GM19455 (cell line): ENCODE results near the gene ADGRF1.

ENCODE experiments used
- ATAC-seq: cut with Tn5 transposase; IDR thresholded peaks from one replicate; pipeline ENCODE4 v1.9.1; 2021; ENCODE audit not compliant: unreplicated experiment

Gene ADGRF1

DNA sequence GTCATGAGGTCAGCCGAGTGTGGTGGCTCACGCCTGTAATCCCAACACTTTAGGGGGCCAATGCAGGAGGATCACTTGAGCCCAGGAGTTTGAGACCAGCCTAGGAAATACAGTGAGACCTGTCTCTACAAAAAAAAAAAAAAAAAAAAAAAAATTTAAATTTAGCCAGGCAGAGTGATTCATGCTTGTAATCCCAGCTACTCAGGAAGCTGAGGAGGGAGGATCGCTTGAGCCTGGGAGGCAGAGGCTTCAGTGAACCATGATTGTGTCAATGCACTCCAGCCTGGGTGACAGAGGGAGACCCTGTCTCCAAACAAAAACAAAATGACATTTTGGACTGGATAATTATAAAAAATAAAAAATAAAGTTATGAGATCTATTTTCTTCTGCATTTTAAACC, 56.2 kb downstream of the ADGRF1 start:
- ATAC-seq: no peak

DNA sequence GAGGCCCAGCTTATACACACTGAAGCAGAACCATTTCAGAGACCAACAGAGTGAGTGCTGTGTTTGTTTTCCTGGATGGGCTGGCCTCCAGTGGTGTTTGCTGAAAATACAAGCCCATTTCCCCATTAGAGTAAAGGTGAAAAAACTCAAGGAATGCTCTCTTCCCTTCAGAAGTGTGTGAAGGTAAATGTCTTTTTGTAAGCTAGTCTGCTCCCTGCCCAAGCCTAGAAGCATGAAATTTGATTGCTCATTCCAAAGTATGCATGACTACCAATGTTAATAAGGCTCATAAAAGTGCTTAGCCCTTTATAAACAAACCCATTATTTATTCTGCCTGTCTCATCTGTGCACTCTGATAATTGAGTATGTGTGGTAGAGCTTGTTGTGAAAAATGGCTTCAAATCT, 59.1 kb downstream of the ADGRF1 start:
- ATAC-seq: no peak

DNA sequence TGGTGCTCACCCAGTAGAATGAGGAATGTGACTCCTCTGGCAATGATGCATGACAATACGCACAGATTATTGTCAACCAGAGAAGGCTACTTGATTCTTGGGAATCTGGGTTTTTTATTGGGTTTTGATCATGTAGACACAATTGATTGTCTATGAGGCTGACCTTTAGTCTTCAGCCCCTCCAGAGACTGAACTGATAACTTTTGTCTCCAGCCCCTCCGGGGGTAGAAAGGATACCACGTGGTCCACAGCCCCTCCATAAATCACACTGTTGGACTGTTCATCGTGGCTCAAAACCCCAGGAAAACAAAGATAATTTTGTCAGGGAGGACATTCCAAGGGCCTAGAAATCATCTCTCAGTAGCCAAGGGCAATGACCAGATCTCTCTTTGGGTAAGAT, 62.9 kb downstream of the ADGRF1 start:
- no peak for ATAC-seq

GRCh38 chr6:46974786-46975185, 67.3 kb downstream of the ADGRF1 start:
- ATAC-seq: no peak

DNA sequence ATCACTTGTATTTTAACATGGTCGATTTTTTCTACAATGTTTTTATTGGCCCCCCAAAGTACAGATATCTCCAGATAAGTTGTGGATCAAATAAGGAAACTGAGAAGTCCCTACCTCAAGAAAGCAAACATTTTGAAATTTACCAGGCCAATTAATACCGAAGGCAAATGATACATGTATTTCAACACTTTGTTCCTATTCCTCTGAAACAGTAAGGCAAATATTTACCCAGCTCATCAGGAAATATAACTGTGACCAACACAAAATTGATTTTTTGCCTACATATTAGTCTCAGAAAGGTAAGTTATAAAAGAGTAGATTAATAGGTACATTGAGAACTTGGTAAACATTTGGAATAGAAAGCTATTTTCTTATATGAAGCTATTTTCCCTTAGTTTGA, 69.1 kb downstream of the ADGRF1 start:
- no peak for ATAC-seq

- no peak for ATAC-seq
Measured at GRCh38 chr6:46972531-46972930, 69.6 kb downstream of the ADGRF1 start.

DNA sequence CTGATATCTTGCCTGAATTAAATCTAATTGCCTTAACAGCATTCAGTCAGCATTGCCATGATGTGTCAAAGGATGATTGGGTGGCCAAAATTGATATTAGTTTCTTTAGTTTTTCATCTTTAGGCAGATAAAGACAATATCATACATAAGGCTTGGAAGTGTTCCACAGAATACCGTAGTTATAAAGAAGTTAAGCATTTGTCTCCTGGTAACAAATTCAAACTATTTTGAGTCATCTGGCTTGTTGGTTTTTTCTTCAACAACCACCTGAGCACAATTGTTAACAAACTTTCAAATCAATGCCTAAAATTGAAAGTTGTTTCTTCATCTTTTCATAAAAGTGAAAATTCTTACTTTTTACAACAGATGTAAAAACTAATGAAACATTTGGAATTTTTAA, 72.9 kb downstream of the ADGRF1 start:
- ATAC-seq: no peak

GRCh38 chr6:46967826-46968349, 74.2 kb downstream of the ADGRF1 start:
- ATAC-seq: no peak

DNA sequence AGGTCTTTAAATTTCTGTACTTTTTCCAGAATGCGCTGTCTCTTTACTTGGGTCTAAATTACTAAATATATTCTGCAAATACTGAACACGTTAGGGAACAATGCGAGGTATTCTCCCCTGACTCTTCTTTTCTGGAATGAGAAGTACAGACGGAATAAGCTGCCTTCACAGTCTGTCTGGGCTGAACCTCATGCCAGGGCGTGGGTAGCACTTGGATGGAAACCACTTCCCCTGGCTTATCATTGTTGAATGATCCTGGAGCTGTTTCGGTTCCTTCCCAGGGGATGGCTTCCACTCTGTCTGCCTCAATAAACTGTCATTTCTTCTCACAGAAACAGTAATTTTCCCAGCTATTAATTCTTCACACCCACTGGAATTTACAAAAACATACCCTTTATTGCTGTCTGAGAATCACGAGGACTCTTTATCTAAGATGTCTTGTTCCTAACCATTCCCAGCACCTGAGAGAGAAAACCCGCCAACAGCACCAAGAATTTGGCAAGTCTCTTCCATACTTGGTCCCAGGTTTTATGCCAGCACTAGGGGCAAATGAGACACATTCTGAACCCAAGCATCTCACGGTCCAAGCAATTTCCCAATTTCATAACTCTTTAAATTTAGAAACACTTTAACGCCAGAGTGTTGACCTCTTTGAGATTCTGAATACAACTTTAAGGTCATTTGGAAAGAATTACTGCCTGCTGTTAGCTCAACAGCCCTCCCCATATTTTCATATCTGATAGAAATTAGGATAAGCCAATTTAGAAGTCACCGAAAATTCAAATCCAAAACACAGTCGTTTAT, 77.2 kb downstream of the ADGRF1 start:
- ATAC-seq: no peak

- no peak for ATAC-seq
Measured at GRCh38 chr6:46963626-46964025, 78.5 kb downstream of the ADGRF1 start.

DNA sequence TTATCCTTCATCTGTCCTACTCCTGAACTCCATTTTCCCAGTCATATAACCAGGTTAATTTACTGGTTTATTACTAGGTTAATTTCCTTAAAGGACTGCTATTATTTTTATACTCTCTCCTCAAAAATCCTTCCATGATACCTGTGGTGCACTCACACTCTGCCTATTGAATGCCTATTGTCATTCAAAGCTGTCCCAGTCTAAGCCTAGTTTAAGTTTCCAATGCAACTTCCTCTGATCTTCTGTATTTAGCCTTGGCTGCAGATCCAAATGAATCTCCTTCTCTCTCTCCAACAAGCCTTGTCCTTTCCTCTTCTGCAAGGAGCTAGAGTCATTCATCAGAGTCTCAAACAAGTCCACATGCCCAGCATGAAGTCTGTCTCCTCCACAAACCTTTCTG, 79.1 kb downstream of the ADGRF1 start:
- no peak for ATAC-seq

GRCh38 chr6:46961711-46962110, 80.4 kb downstream of the ADGRF1 start:
- no peak for ATAC-seq

GRCh38 chr6:46961232-46961631, 80.9 kb downstream of the ADGRF1 start:
- no peak for ATAC-seq

DNA sequence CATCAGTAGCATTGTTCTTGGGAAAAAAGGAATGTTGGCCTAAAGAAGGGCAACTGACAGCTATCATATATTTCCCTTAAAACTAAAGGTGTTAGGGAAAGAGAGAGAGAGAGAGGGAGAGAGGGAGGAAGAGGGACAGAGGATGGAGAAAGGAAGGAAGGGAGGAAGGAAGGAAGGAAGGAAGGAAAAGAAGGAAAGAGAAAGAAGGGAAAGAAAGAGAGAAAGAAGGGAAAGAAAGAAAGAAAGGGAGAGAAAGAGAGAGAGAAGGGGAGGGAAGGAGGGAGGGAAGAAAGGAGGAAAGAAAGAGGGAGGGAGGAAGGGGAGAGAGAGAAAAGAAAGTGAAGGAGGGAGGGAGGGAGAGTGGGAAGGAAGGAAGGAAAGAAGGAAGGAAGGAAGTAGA, 82.7 kb downstream of the ADGRF1 start:
- ATAC-seq: no peak

DNA sequence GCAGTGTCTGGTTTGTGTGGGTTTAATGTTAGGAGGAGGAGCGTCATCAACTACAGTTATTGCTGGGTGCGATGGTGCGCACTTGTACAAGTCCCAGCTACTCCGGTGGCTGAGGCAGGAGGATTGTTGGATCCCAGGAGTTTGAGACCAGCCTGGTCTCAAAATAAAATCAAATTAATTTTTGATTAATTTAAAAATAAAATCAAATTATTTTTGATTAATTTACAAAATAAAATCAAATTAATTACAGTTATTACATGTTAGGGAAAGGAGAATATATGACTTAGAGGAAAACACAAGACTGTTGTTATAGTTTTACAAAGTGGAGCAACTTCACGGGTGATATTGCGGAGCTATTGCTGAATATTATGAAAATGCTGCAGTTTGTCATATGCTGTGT, 85.7 kb downstream of the ADGRF1 start:
- ATAC-seq: no peak

- no peak for ATAC-seq
Measured at GRCh38 chr6:46954837-46955451, 87.2 kb downstream of the ADGRF1 start.

- ATAC-seq: no peak
Measured at GRCh38 chr6:46953921-46954320, 88.2 kb downstream of the ADGRF1 start.

- ATAC-seq: no peak
Measured at GRCh38 chr6:46949632-46950280, 92.4 kb downstream of the ADGRF1 start.

DNA sequence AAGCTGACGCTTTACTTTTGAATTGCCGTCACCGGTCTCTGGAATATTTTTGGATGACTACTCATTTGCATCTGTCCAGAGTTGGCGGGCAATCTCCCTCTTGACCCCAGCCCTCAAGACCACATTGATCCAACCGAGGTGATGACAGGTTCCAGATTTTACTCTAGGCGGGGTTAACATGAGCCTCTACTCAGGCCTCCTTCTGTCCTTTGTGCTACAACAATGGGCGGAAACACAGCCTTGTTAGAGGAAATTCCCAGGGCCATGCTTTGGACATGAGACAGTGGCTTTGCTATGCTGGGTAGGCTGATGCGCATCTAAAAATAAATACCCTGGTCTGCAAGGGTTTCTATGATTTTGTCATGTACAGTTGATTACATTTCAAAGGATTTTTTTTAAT, 93.4 kb downstream of the ADGRF1 start:
- ATAC-seq: no peak
